HEK293 (cell line): Measurements from ENCODE around the gene RAP1GAP.

Source experiments
- CTCF ChIA-PET: fragments of 350-600 bp; formaldehyde crosslinking; extraction: SDS; loops from one replicate; lab custom pipeline; 2021; ENCODE audit warnings: antibody characterized with exemption; lab: Yijun Ruan, JAX
- POLR2A ChIA-PET: fragments of 300-600 bp; formaldehyde crosslinking; extraction: SDS; loops from one replicate; lab custom pipeline; 2020; ENCODE audit warnings: antibody characterized with exemption, inconsistent platforms; lab: Yijun Ruan, JAX
- H3K27ac ChIP-seq: fragments of 200-500 bp; sonication (Bioruptor generic); 2 replicates; pipeline ENCODE4 v1.5.1; 2014; ENCODE audit warnings: low read depth, low read length, control low read depth, inconsistent platforms; ENCODE audit errors: extremely low read depth
- H3K36me3 ChIP-seq, 2 experiments: fragments of 200-500 bp in 1 of 2; sonication (Bioruptor generic) in 1 of 2; 1 replicate in 1 of 2; 2 replicates in 1 of 2; pipeline ENCODE4 v1.5.1; 2014 to 2017; ENCODE audit warnings: inconsistent platforms in 2 of 2, low read length in 2 of 2; ENCODE audit not compliant: control insufficient read depth in 2 of 2, insufficient read depth in 1 of 2
- H3K4me1 ChIP-seq: fragments of 200-500 bp; sonication (Bioruptor generic); 2 replicates; pipeline ENCODE4 v1.5.1; 2014; ENCODE audit warnings: mild to moderate bottlenecking, low read length, inconsistent platforms; ENCODE audit not compliant: control insufficient read depth, insufficient read depth
- H3K4me3 ChIP-seq: 2 replicates; pipeline ENCODE4 v1.5.1; 2011; ENCODE audit warnings: low read depth, mild to moderate bottlenecking, control low read depth, low read length, moderate library complexity
- H3K9me3 ChIP-seq: fragments of 200-500 bp; sonication (Bioruptor generic); 2 replicates; pipeline ENCODE4 v1.5.1; 2014; ENCODE audit warnings: low read depth, low read length, inconsistent platforms; ENCODE audit not compliant: control insufficient read depth, insufficient read depth
- ATF2 ChIP-seq: fragments of 450-650 bp; formaldehyde crosslinking; IDR thresholded peaks from 2 replicates; pipeline ENCODE4 v1.5.1; 2016; ENCODE audit warnings: missing biosample characterization, missing genetic modification characterization, low read depth
- BCL11B ChIP-seq: fragments of 450-650 bp; formaldehyde crosslinking; IDR thresholded peaks from 2 replicates; pipeline ENCODE4 v1.5.1; 2016; ENCODE audit warnings: low read depth, missing biosample characterization, missing genetic modification characterization
- ELK4 ChIP-seq: IDR thresholded peaks from 2 replicates; pipeline ENCODE4 v1.6.1; 2011; ENCODE audit warnings: mild to moderate bottlenecking, low read depth, low read length, borderline replicate concordance
- OVOL3 ChIP-seq: fragments of 450-650 bp; formaldehyde crosslinking; IDR thresholded peaks from 2 replicates; pipeline ENCODE4 v1.5.1; 2016; ENCODE audit warnings: missing biosample characterization, missing genetic modification characterization
- SALL2 ChIP-seq: fragments of 450-650 bp; formaldehyde crosslinking; IDR thresholded peaks from 2 replicates; pipeline ENCODE4 v1.5.0; 2017; ENCODE audit warnings: missing biosample characterization, mild to moderate bottlenecking, missing genetic modification characterization, borderline replicate concordance
- ZBTB21 ChIP-seq: fragments of 450-650 bp; formaldehyde crosslinking; IDR thresholded peaks from 2 replicates; pipeline ENCODE4 v1.5.1; 2017; ENCODE audit warnings: missing biosample characterization, missing genetic modification characterization
- ZBTB7A ChIP-seq: fragments of 450-650 bp; formaldehyde crosslinking; IDR thresholded peaks from 2 replicates; pipeline ENCODE4 v1.5.1; 2016; ENCODE audit warnings: low read depth, missing biosample characterization, missing genetic modification characterization
- ZEB2 ChIP-seq: fragments of 450-650 bp; formaldehyde crosslinking; IDR thresholded peaks from 2 replicates; pipeline ENCODE4 v1.5.1; 2016; ENCODE audit warnings: missing biosample characterization, missing genetic modification characterization
- ZFP3 ChIP-seq: fragments of 450-650 bp; formaldehyde crosslinking; IDR thresholded peaks from 2 replicates; pipeline ENCODE4 v1.5.1; 2016; ENCODE audit warnings: low read depth, missing biosample characterization, missing genetic modification characterization
- ZNF140 ChIP-seq: fragments of 450-650 bp; formaldehyde crosslinking; IDR thresholded peaks from 2 replicates; pipeline ENCODE4 v1.5.1; 2016; ENCODE audit warnings: missing biosample characterization, missing genetic modification characterization
- ZNF18 ChIP-seq: fragments of 450-650 bp; formaldehyde crosslinking; IDR thresholded peaks from 2 replicates; pipeline ENCODE4 v1.5.1; 2016; ENCODE audit warnings: missing biosample characterization, missing genetic modification characterization
- ZNF221 ChIP-seq: fragments of 450-650 bp; formaldehyde crosslinking; IDR thresholded peaks from 2 replicates; pipeline ENCODE4 v1.5.1; 2017; ENCODE audit warnings: missing biosample characterization, missing genetic modification characterization, borderline replicate concordance
- ZNF248 ChIP-seq: fragments of 450-650 bp; formaldehyde crosslinking; IDR thresholded peaks from 2 replicates; pipeline ENCODE4 v1.5.1; 2017; ENCODE audit warnings: missing biosample characterization, missing genetic modification characterization
- ZNF280D ChIP-seq: fragments of 450-650 bp; formaldehyde crosslinking; IDR thresholded peaks from 2 replicates; pipeline ENCODE4 v1.5.1; 2016; ENCODE audit warnings: missing biosample characterization, missing genetic modification characterization
- ZNF37A ChIP-seq: fragments of 450-650 bp; IDR thresholded peaks from 2 replicates; pipeline ENCODE4 v1.5.1; 2018; ENCODE audit warnings: missing biosample characterization, missing genetic modification characterization
- ZNF391 ChIP-seq: fragments of 450-650 bp; formaldehyde crosslinking; IDR thresholded peaks from 2 replicates; pipeline ENCODE4 v1.5.1; 2016; ENCODE audit warnings: low read depth, missing biosample characterization, missing genetic modification characterization, borderline replicate concordance
- ZNF514 ChIP-seq: fragments of 450-650 bp; formaldehyde crosslinking; IDR thresholded peaks from 2 replicates; pipeline ENCODE4 v1.5.1; 2016; ENCODE audit warnings: missing biosample characterization, missing genetic modification characterization
- ZNF571 ChIP-seq: fragments of 450-650 bp; formaldehyde crosslinking; IDR thresholded peaks from 2 replicates; pipeline ENCODE4 v1.5.0; 2017; ENCODE audit warnings: missing biosample characterization, missing genetic modification characterization
- ZNF585B ChIP-seq: fragments of 450-650 bp; formaldehyde crosslinking; IDR thresholded peaks from 2 replicates; pipeline ENCODE4 v1.5.1; 2016; ENCODE audit warnings: missing biosample characterization, missing genetic modification characterization
- ZNF654 ChIP-seq: fragments of 450-650 bp; formaldehyde crosslinking; IDR thresholded peaks from 2 replicates; pipeline ENCODE4 v1.5.1; 2016; ENCODE audit warnings: low read depth, missing biosample characterization, missing genetic modification characterization
- ZNF664 ChIP-seq: fragments of 450-650 bp; formaldehyde crosslinking; IDR thresholded peaks from 2 replicates; pipeline ENCODE4 v1.5.1; 2016; ENCODE audit warnings: missing biosample characterization, missing genetic modification characterization
- ZNF670 ChIP-seq: fragments of 450-650 bp; formaldehyde crosslinking; IDR thresholded peaks from 2 replicates; pipeline ENCODE4 v1.5.1; 2016; ENCODE audit warnings: missing biosample characterization, missing genetic modification characterization, low read depth

The RAP1GAP gene

GRCh38 chr1:21589618-21590017, 79.5 kb downstream of the RAP1GAP start:
- ChIA-PET CTCF (interaction anchor here (0.9 kb wide), 1 partner anchor 564 kb away, joined by 3 read pairs; no protein-coding TSS in a partner anchor), POLR2A (no interaction called here)
- Histone ChIP-seq H3K4me3 (no peak overlapping the region), H3K36me3 (no peaks in the 10 kb centered on the region)
- TF ChIP-seq ZNF37A = no peak
- no peak for TF ChIP-seq ZNF18 (tag by site-specific recombination)
- no peak for TF ChIP-seq ZBTB21 (tag by site-specific recombination)
- no peak for TF ChIP-seq ZEB2 (tag by site-specific recombination)
- TF ChIP-seq ZNF670 = no peak
- TF ChIP-seq ZNF514 (tag by site-specific recombination) = no peak
- TF ChIP-seq SALL2 (tag by site-specific recombination) = no peak
- no peak for TF ChIP-seq ZNF571 (tag by site-specific recombination)
- TF ChIP-seq BCL11B (tag by site-specific recombination) = no peak
- TF ChIP-seq ZNF221 (tag by site-specific recombination) = no peak
- no peak for TF ChIP-seq ZNF391
- no peak for TF ChIP-seq ATF2 (tag by site-specific recombination)
- TF ChIP-seq ELK4 = no peak
- TF ChIP-seq ZNF248 (tag by site-specific recombination) = no peak
- TF ChIP-seq OVOL3 (tag by site-specific recombination) = no peak
- TF ChIP-seq, all 188 proteins: peak for 0
- H3K4me1 ChIP-seq = no peaks in the 10 kb centered on the region
- no peak overlapping the region for H3K27ac ChIP-seq
- H3K9me3 ChIP-seq = no peaks in the 10 kb centered on the region

- no peak overlapping the region for H3K27ac ChIP-seq
- POLR2A ChIA-PET = no interaction called here
- H3K4me3 ChIP-seq = no peak overlapping the region
- no peaks in the 10 kb centered on the region for H3K4me1 ChIP-seq
- TF ChIP-seq ZNF585B (no peak), ZBTB7A (tag by site-specific recombination) (no peak), ZNF280D (tag by site-specific recombination) (no peak), ZNF664 (tag by site-specific recombination) (no peak), ZNF140 (tag by site-specific recombination) (no peak), ZFP3 (tag by site-specific recombination) (no peak), ZNF654 (tag by site-specific recombination) (no peak)
- CTCF ChIA-PET = no interaction called here
- H3K36me3 ChIP-seq = no peaks in the 10 kb centered on the region
- no peaks in the 10 kb centered on the region for H3K9me3 ChIP-seq
These were observed 81.6 kb downstream of the RAP1GAP start for GRCh38 chr1:21587602-21587953.
